Embryonic facial prominence (tissue), 1 donor: ENCODE data around the gene RPS6KA3.
"Not testable (repeated sequence)": the region's sequence is repeated elsewhere in the genome, so short reads cannot be mapped to it uniquely, and the experiment has no call there.

Experiments
- DNase-seq: peaks from one replicate; pipeline ENCODE4 v3.0.0-alpha.2; 2016; ENCODE audit errors: extremely low spot score

The RPS6KA3 gene

DNA sequence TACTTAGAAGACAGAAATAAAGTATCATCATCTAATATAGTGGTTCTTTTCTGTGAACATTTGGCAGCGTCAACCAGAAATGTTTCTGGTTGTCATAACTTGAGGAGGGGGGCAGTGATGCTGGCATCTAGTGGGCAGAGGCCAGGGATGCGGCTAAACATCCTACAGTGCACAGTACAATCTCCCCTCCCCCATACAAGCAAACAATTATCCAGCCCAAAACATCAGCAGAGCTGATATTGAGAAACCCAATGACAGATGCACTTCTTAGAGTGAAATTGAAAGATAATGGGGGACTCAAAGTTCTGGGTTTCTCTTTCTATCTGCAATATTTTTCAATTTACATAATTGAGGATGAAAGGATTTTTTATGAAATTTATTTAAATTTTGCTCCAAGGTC, 123.1 kb downstream of the RPS6KA3 start:
- no peak for DNase-seq

- no peak for DNase-seq
Observed at GRCh38 chrX:20143111-20143510, 123.6 kb downstream of the RPS6KA3 start.

- peak; percentile 94 for DNase-seq
Observed at GRCh38 chrX:20141281-20142220, 125.2 kb downstream of the RPS6KA3 start, which contains the start of gene EIF1AX. EIF1AX (minus strand) TSS chrX:20141838; CDS start chrX:20141640, 198 bp downstream.

GRCh38 chrX:20140420-20140819, 126.3 kb downstream of the RPS6KA3 start:
- no peak for DNase-seq

DNA sequence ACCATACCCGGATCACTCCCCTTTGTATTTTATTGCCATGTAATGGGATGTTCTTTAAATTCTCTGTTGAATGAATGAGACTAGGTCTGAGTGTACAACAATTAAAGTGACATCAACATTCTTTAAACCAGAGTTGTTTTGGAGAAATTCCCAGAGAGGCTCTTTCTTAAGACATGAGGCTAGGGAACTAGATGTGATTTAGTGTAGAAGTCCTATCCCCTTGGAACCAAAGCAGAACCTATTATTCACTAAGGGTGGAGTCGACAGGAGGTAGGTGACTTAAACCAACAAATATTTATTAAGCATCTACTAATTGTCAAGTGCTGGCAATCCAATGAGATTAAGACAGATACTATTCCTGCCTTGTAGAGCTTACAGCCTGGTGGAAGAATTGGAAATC, 126.7 kb downstream of the RPS6KA3 start:
- DNase-seq, result no peak

GRCh38 chrX:20135944-20136343, 130.8 kb downstream of the RPS6KA3 start:
- no peak for DNase-seq

- DNase-seq, result no peak
Observed at GRCh38 chrX:20132666-20133065, 134.0 kb downstream of the RPS6KA3 start.

DNA sequence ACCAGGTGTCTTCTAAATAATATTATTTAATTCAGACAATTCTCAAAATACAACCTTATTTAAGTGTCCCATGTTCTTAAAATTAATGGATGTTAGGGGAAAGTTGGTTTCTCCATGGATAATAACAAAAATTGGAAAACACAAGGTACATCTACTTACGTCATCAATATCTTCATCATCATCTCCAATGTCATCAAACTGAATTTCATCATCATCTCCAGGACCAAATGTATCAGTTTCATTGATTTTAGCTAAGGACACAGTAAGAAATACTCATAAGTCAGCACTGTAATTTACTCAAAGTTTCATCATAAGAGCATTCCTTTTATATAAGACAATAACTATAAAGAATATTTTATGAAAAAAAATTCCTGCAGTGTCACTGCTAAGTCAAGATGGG, 136.4 kb downstream of the RPS6KA3 start:
- DNase-seq, result no peak

- DNase-seq, result no peak
Observed at GRCh38 chrX:20129547-20129946, 137.2 kb downstream of the RPS6KA3 start.

DNA sequence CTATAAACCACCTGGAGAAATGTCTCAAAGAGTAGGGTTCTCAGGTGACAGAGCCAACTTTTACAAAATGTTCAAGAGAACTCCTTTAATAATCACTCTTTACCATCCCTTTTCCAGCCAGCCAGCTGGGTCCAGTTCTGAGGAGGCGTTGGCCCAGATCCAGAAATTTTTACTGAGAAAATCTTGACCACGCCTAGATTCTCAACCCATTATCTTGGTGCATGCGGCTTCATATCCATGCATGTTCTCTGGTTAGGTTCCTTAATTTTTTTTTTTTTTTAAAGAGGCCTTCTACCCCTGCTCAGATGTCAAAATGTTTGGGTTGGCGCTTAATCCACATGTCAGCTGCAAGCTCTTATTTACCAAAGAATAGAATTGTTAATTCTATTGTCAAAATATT, 138.0 kb downstream of the RPS6KA3 start:
- no peak for DNase-seq

GRCh38 chrX:20127440-20127839, 139.3 kb downstream of the RPS6KA3 start:
- DNase-seq, result not testable (repeated sequence)

DNA sequence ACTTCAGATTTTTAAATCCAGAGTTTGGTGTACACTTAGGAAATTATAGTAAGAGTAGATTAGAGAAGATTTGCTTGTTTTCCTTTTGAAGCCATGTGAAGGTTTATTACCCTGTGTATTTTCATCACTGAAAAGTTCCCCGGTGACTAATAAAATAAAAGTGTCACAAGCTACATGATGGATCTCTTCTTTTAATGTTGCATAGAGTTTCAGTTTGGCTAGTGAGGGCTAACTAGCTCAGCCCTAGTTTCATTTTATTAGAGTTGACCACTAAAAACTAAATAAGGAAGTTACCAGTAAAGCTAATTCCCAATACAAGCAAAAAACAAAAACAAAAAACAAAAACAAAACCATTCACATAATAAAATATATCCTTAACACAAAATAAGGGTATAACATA, 139.9 kb downstream of the RPS6KA3 start:
- DNase-seq, result not testable (repeated sequence)

- DNase-seq, result no peak
Observed at GRCh38 chrX:20124964-20125363, 141.7 kb downstream of the RPS6KA3 start.

DNA sequence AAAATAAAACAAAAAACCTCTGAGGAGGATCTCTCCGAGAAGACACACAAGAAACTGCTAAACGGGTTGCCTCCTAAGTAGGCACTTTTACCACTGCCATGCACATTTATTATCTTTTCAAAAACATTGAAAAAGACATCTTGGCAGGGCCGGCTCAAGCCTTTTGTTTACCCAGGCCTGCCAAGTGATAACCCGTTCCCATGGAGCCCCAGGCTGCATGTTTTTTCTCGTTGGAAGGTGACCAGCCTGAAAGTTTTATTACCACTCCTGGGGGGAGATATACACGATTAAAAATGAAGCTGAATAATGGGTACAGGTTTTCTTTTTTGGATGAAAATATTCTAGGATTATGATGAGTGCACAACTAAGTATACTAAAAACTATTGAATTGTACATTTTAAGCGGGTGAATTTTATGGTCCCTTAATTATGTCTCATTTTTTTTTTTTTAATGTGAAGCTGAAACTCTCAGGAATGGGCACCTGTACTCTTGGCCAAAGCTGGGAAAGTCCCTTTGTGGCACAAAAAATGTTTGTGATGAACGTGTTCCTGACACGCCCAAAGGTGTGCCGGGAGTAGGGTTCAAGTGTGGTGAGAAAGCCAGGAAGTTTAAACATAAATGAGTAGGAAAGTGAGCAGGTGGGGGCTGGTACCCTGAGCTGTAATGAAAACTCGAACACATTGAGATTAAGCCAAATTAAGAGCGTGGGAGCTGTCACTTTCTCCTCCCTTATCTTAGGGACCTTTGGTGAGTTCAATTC, 148.5 kb downstream of the RPS6KA3 start:
- DNase-seq, result no peak

DNA sequence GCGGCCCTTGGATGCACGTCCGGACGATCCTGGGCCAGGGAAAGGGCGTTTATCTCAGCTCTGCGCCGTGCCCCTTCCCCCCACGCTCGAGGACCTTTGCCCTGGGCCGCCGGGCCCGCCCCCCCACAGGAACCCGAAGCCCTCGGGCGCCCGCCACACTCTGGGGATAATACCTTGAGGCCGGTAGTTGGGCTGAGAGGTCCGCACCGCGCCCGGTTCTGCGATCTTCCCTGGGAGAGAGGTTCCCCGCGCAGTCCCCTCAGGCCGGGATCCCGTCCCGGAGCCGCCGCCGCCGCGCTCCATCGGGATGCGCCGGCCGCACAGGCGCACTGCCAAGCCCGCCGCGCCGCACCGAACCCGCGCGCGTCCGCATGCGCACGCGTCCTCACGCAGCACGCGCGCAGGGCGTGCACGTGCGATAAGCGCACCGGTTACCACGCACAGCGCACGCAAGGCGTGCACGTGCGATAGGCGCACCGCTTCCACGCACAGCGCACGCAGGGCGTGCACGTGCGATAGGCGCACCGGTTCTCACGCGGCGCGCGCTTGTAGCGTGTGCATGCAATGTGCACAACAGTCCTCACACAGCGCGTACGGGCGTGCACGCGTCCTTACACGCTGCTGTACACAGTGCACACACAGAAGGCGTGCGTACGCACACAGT, 150.0 kb downstream of the RPS6KA3 start, which contains the start of gene MAP7D2:
TSS of gene MAP7D2 (minus strand) at position 331 of the 664 bp plus-strand sequence. CDS start at position 303, 28 bp downstream.
- no peak for DNase-seq

- DNase-seq, result no peak
Observed at GRCh38 chrX:20116087-20116576, 150.6 kb downstream of the RPS6KA3 start.

DNA sequence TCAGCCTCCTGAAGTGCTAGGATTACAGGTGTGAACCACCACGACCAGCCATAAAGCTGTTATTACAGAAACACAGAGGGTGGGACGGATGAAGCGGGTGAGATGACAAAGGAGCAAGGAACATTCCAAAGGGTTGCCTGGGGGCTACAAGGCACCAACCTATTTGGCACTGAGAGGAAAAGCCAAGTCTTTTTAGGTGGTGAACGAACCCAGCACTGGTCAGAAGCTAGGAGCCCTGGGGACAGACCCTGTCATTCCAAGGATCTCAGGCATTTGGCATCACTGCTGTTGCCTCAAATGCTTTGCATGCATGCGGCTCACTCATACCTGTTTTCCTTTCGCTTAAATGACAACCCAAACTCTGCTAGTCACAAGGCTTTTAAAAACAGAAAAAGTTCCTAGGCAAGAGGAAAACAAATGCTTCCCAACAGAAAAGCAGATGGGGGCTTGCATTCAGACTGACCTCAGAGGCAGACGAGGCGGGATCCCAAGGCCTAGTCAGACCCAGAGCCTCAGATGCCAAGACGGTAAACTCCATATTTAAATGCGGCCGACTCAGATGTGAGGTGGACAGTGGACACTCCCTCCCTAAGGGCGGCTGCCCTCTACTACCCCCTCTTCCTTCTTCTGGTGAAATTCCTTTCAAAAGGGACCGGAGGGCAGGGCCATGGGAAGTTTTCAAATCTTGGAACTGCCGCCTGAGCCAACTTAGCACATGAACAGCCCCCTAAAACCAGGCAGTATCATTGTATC, 154.5 kb downstream of the RPS6KA3 start:
- DNase-seq, result no peak

GRCh38 chrX:20111271-20111670, 155.4 kb downstream of the RPS6KA3 start:
- DNase-seq, result no peak

DNA sequence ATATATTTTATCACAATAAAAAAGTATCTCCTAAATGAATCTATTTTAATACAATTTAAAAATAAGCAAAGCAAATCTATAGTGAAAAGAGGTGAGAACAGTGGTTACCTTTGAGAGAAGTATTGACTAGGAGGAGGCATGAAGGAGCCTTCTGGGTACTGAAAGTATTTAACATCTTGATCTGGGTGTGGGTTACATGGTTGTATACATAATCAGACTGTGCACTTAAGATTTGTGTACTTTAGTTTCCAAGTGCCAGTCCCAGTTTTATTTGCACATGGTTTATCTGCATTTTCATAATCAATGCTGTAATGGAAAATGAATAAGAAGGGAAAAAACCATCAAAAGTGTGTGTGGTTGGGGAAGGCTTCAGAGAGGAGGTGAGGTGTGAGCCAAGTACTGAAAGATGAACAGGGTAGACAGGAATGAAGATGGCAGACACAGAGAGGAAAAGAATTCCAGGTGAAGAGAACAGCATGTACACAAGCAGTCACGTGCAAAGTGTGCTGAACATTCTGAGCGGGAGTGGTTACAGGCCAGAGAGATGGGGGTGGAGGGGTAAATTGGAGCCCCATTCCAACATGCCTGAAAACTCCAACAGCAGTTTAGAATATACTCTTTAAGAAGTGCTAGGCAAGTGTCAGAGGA, 164.7 kb downstream of the RPS6KA3 start:
- no peak for DNase-seq
